Mesendoderm (in vitro differentiated cells): ENCODE results near the gene NFIC.

Source experiments
- DNase-seq: peaks from one replicate; pipeline ENCODE4 v3.0.0; 2013
- H2AK5ac ChIP-seq: 2 replicates; pipeline ENCODE4 v1.6.1; 2013; ENCODE audit warnings: low read length, inconsistent platforms
- H2BK120ac ChIP-seq: 2 replicates; pipeline ENCODE4 v1.6.1; 2013; ENCODE audit warnings: low read depth, mild to moderate bottlenecking, low read length, moderate library complexity, mixed read lengths
- H2BK15ac ChIP-seq: replicated peaks from 2 replicates; pipeline ENCODE4 v1.6.1; 2013; ENCODE audit warnings: low read depth, mild to moderate bottlenecking, moderate library complexity
- H2BK5ac ChIP-seq: 2 replicates; pipeline ENCODE4 v1.6.1; 2013; ENCODE audit warnings: low read length, inconsistent platforms
- H3K18ac ChIP-seq: 2 replicates; pipeline ENCODE4 v1.6.1; 2013; ENCODE audit warnings: mild to moderate bottlenecking, low read length, mixed read lengths
- H3K23ac ChIP-seq: one replicate; pipeline ENCODE4 v1.6.1; 2013; ENCODE audit warnings: low read length
- H3K27ac ChIP-seq: 2 replicates; pipeline ENCODE4 v1.5.1; 2013; ENCODE audit warnings: low read depth, mild to moderate bottlenecking, inconsistent platforms, low read length, moderate library complexity
- H3K27me3 ChIP-seq: 2 replicates; pipeline ENCODE4 v1.6.1; 2013; ENCODE audit warnings: low read length, control low read depth, mild to moderate bottlenecking, inconsistent platforms; ENCODE audit not compliant: insufficient read depth, poor library complexity
- H3K36me3 ChIP-seq: 2 replicates; pipeline ENCODE4 v1.6.1; 2013; ENCODE audit warnings: low read length, inconsistent platforms; ENCODE audit not compliant: control insufficient read depth, insufficient read depth
- H3K4ac ChIP-seq: one replicate; pipeline ENCODE4 v1.6.1; 2013; ENCODE audit warnings: low read depth, mild to moderate bottlenecking, low read length, moderate library complexity
- H3K4me1 ChIP-seq: 2 replicates; pipeline ENCODE4 v1.6.1; 2013; ENCODE audit warnings: low read depth, low read length, inconsistent platforms; ENCODE audit not compliant: control insufficient read depth
- H3K4me2 ChIP-seq: 2 replicates; pipeline ENCODE4 v1.6.1; 2013; ENCODE audit warnings: low read length
- H3K4me3 ChIP-seq: 2 replicates; pipeline ENCODE4 v1.5.1; 2013; ENCODE audit warnings: mild to moderate bottlenecking, low read length
- H3K56ac ChIP-seq: one replicate; pipeline ENCODE4 v1.6.1; 2013; ENCODE audit warnings: low read length
- H3K79me1 ChIP-seq: 2 replicates; pipeline ENCODE4 v1.6.1; 2013; ENCODE audit warnings: low read length, inconsistent platforms
- H3K79me2 ChIP-seq: 2 replicates; pipeline ENCODE4 v1.6.1; 2013; ENCODE audit warnings: mild to moderate bottlenecking, low read length; ENCODE audit not compliant: control insufficient read depth, insufficient read depth
- H3K9ac ChIP-seq: 2 replicates; pipeline ENCODE4 v1.6.1; 2013; ENCODE audit warnings: low read length, inconsistent platforms
- H4K5ac ChIP-seq: one replicate; pipeline ENCODE4 v1.6.1; 2013; ENCODE audit warnings: low read length
- H4K8ac ChIP-seq: one replicate; pipeline ENCODE4 v1.6.1; 2013; ENCODE audit warnings: low read depth, mild to moderate bottlenecking, control low read depth, low read length, moderate library complexity
- WGBS: extraction: QIAGEN DNeasy Blood & Tissue Kit; methylation state at CpG from one replicate; pipeline ENCODE4 v1.1.7; 2013; ENCODE audit warnings: low lambda C conversion rate, missing lambda C conversion rate; ENCODE audit not compliant: insufficient coverage; ENCODE audit errors: extremely low coverage; 5-methylcytosine and 5-hydroxymethylcytosine counted together

Gene NFIC

GRCh38 chr19:3474010-3474409 lies 107.6 kb downstream of the NFIC start:
- H3K9ac ChIP-seq: no peak overlapping the region
- no peak overlapping the region for H2AK5ac ChIP-seq
- no peak overlapping the region for H3K23ac ChIP-seq
- H3K4me2 ChIP-seq: no peak overlapping the region
- H3K27ac ChIP-seq: no peak overlapping the region
- H2BK5ac ChIP-seq: no peak overlapping the region
- H3K79me2 ChIP-seq: no peaks in the 10 kb centered on the region
- no peaks in the 10 kb centered on the region for H3K36me3 ChIP-seq
- no peak overlapping the region for H3K56ac ChIP-seq
- H3K4me3 ChIP-seq: no peak overlapping the region
- no peak overlapping the region for H2BK15ac ChIP-seq
- WGBS: no CpG with 5 or more reads among the region's 8 CpGs
- no peaks in the 10 kb centered on the region for H3K27me3 ChIP-seq
- H4K8ac ChIP-seq: no peak overlapping the region
- DNase-seq: no peak
- H3K79me1 ChIP-seq: no peaks in the 10 kb centered on the region
- no peak overlapping the region for H4K5ac ChIP-seq
- H2BK120ac ChIP-seq: no peak overlapping the region
- H3K18ac ChIP-seq: no peak overlapping the region
- no peak overlapping the region for H3K4ac ChIP-seq
- no peaks in the 10 kb centered on the region for H3K4me1 ChIP-seq

- no peak overlapping the region for H3K4me3 ChIP-seq
- H3K23ac ChIP-seq: no peak overlapping the region
- no peak overlapping the region for H2BK5ac ChIP-seq
- H3K9ac ChIP-seq: no peak overlapping the region
- DNase-seq: no peak
- H2BK15ac ChIP-seq: no peak overlapping the region
- H2AK5ac ChIP-seq: no peak overlapping the region
- no peak overlapping the region for H4K8ac ChIP-seq
- no peak overlapping the region for H2BK120ac ChIP-seq
- H4K5ac ChIP-seq: no peak overlapping the region
- no peaks in the 10 kb centered on the region for H3K27me3 ChIP-seq
- H3K27ac ChIP-seq: no peak overlapping the region
- H3K18ac ChIP-seq: no peak overlapping the region
- H3K36me3 ChIP-seq: no peaks in the 10 kb centered on the region
- WGBS: no CpG with 5 or more reads among the region's 2 CpGs
- no peak overlapping the region for H3K4ac ChIP-seq
- H3K4me2 ChIP-seq: no peak overlapping the region
- H3K79me1 ChIP-seq: no peaks in the 10 kb centered on the region
- no peaks in the 10 kb centered on the region for H3K79me2 ChIP-seq
- H3K56ac ChIP-seq: no peak overlapping the region
- H3K4me1 ChIP-seq: no peaks in the 10 kb centered on the region
Measured at GRCh38 chr19:3474614-3475013, 108.2 kb downstream of the NFIC start.

- Histone ChIP-seq H3K79me2 (no peaks in the 10 kb centered on the region), H2AK5ac (no peak overlapping the region), H2BK15ac (no peak overlapping the region), H3K4me1 (no peaks in the 10 kb centered on the region), H3K23ac (no peak overlapping the region), H3K56ac (no peak overlapping the region), H3K4ac (no peak overlapping the region), H3K4me2 (no peak overlapping the region), H3K79me1 (no peaks in the 10 kb centered on the region), H3K36me3 (no peaks in the 10 kb centered on the region), H4K8ac (no peak overlapping the region), H3K4me3 (no peak overlapping the region), H4K5ac (no peak overlapping the region), H3K27ac (no peak overlapping the region), H2BK120ac (no peak overlapping the region), H3K18ac (no peak overlapping the region), H3K9ac (no peak overlapping the region), H2BK5ac (no peak overlapping the region), H3K27me3 (no peaks in the 10 kb centered on the region)
- no peak for DNase-seq
- WGBS: 100% methylated on average over 2 of the region's 4 CpGs
Measured at GRCh38 chr19:3475449-3475848, 109.1 kb downstream of the NFIC start.

- Histone ChIP-seq H2BK120ac (no peak overlapping the region), H3K4ac (no peak overlapping the region), H3K36me3 (no peaks in the 10 kb centered on the region), H3K27me3 (no peaks in the 10 kb centered on the region), H3K4me2 (no peak overlapping the region), H2AK5ac (no peak overlapping the region), H4K8ac (no peak overlapping the region), H3K4me3 (no peak overlapping the region), H4K5ac (no peak overlapping the region), H3K27ac (no peak overlapping the region), H3K79me2 (no peaks in the 10 kb centered on the region), H2BK15ac (no peak overlapping the region), H3K4me1 (no peaks in the 10 kb centered on the region), H3K18ac (no peak overlapping the region), H2BK5ac (no peak overlapping the region), H3K9ac (no peak overlapping the region), H3K56ac (no peak overlapping the region), H3K79me1 (no peaks in the 10 kb centered on the region), H3K23ac (no peak overlapping the region)
- WGBS: no CpG with 5 or more reads among the region's 2 CpGs
- DNase-seq: no peak
Measured at GRCh38 chr19:3476830-3477229, 110.4 kb downstream of the NFIC start.

GRCh38 chr19:3477506-3477905 lies 111.1 kb downstream of the NFIC start:
- Histone ChIP-seq H2BK5ac (no peak overlapping the region), H3K36me3 (no peaks in the 10 kb centered on the region), H3K4me2 (no peak overlapping the region), H3K23ac (no peak overlapping the region), H3K4ac (no peak overlapping the region), H3K4me3 (no peak overlapping the region), H2BK120ac (no peak overlapping the region), H3K4me1 (peaks cover 2% of the 10 kb centered on the region), H3K27ac (no peak overlapping the region), H3K27me3 (no peaks in the 10 kb centered on the region), H2AK5ac (no peak overlapping the region), H4K5ac (no peak overlapping the region), H3K9ac (no peak overlapping the region), H3K56ac (no peak overlapping the region), H3K18ac (no peak overlapping the region), H4K8ac (no peak overlapping the region), H2BK15ac (no peak overlapping the region), H3K79me1 (no peaks in the 10 kb centered on the region), H3K79me2 (no peaks in the 10 kb centered on the region)
- DNase-seq: no peak

- Histone ChIP-seq H3K56ac (no peak overlapping the region), H3K79me1 (no peaks in the 10 kb centered on the region), H3K27me3 (no peaks in the 10 kb centered on the region), H3K27ac (no peak overlapping the region), H3K4ac (no peak overlapping the region), H3K4me3 (no peak overlapping the region), H4K5ac (no peak overlapping the region), H3K4me2 (no peak overlapping the region), H3K36me3 (no peaks in the 10 kb centered on the region), H3K4me1 (peaks cover 2% of the 10 kb centered on the region), H2AK5ac (no peak overlapping the region), H2BK15ac (no peak overlapping the region), H2BK5ac (no peak overlapping the region), H3K79me2 (no peaks in the 10 kb centered on the region), H3K23ac (no peak overlapping the region), H3K18ac (no peak overlapping the region), H2BK120ac (no peak overlapping the region), H3K9ac (no peak overlapping the region), H4K8ac (no peak overlapping the region)
- no peak for DNase-seq
- WGBS: no CpG with 5 or more reads among the region's 2 CpGs
Measured at GRCh38 chr19:3477951-3478350, 111.6 kb downstream of the NFIC start.
